ENCODE results near the gene ELMO1.

Gene ELMO1

GRCh38 chr7:37070031-37070430, 378.6 kb downstream of the ELMO1 start:
- Histone ChIP-seq H3K9ac (ENCODE audit: low read length) (no peak overlapping the region), H3K36me3 (ENCODE audit: insufficient read depth, low read length) (no peaks in the 10 kb centered on the region), H3K4me3 (ENCODE audit: low read depth in 1 of 2, low read length in 2 of 2) (no peak overlapping the region), H3K27ac (ENCODE audit: low read depth, low read length) (no peak overlapping the region), H3K4me1 (ENCODE audit: insufficient read depth, low read length) (no peaks in the 10 kb centered on the region), H3K9me3 (ENCODE audit: low read length) (no peaks in the 10 kb centered on the region), H3K27me3 (ENCODE audit: control insufficient read depth in 1 of 2, insufficient read depth in 2 of 2, low read length in 2 of 2) (no peaks in the 10 kb centered on the region)

- no peak overlapping the region for H3K27ac ChIP-seq (ENCODE audit: low read depth, low read length)
- no peaks in the 10 kb centered on the region for H3K36me3 ChIP-seq (ENCODE audit: insufficient read depth, low read length)
- no peak overlapping the region for H3K9ac ChIP-seq (ENCODE audit: low read length)
- H3K4me3 ChIP-seq (ENCODE audit: low read depth in 1 of 2, low read length in 2 of 2): no peak overlapping the region
- H3K9me3 ChIP-seq (ENCODE audit: low read length): no peaks in the 10 kb centered on the region
- no peaks in the 10 kb centered on the region for H3K4me1 ChIP-seq (ENCODE audit: insufficient read depth, low read length)
- H3K27me3 ChIP-seq (ENCODE audit: control insufficient read depth in 1 of 2, insufficient read depth in 2 of 2, low read length in 2 of 2): no peaks in the 10 kb centered on the region
These were observed 379.3 kb downstream of the ELMO1 start for GRCh38 chr7:37069336-37069735.

GRCh38 chr7:37068902-37069301, 379.8 kb downstream of the ELMO1 start:
- no peak overlapping the region for H3K9ac ChIP-seq (ENCODE audit: low read length)
- H3K27ac ChIP-seq (ENCODE audit: low read depth, low read length): no peak overlapping the region
- no peaks in the 10 kb centered on the region for H3K9me3 ChIP-seq (ENCODE audit: low read length)
- H3K4me3 ChIP-seq (ENCODE audit: low read depth in 1 of 2, low read length in 2 of 2): no peak overlapping the region
- no peaks in the 10 kb centered on the region for H3K4me1 ChIP-seq (ENCODE audit: insufficient read depth, low read length)
- H3K27me3 ChIP-seq (ENCODE audit: control insufficient read depth in 1 of 2, insufficient read depth in 2 of 2, low read length in 2 of 2): no peaks in the 10 kb centered on the region
- no peaks in the 10 kb centered on the region for H3K36me3 ChIP-seq (ENCODE audit: insufficient read depth, low read length)

GRCh38 chr7:37068038-37068437, 380.6 kb downstream of the ELMO1 start:
- no peak overlapping the region for H3K27ac ChIP-seq (ENCODE audit: low read depth, low read length)
- no peak overlapping the region for H3K9ac ChIP-seq (ENCODE audit: low read length)
- H3K4me3 ChIP-seq (ENCODE audit: low read depth in 1 of 2, low read length in 2 of 2): no peak overlapping the region
- H3K27me3 ChIP-seq (ENCODE audit: control insufficient read depth in 1 of 2, insufficient read depth in 2 of 2, low read length in 2 of 2): no peaks in the 10 kb centered on the region
- no peaks in the 10 kb centered on the region for H3K9me3 ChIP-seq (ENCODE audit: low read length)
- no peaks in the 10 kb centered on the region for H3K36me3 ChIP-seq (ENCODE audit: insufficient read depth, low read length)
- no peaks in the 10 kb centered on the region for H3K4me1 ChIP-seq (ENCODE audit: insufficient read depth, low read length)

- no peaks in the 10 kb centered on the region for H3K9me3 ChIP-seq (ENCODE audit: low read length)
- no peak overlapping the region for H3K27ac ChIP-seq (ENCODE audit: low read depth, low read length)
- no peaks in the 10 kb centered on the region for H3K27me3 ChIP-seq (ENCODE audit: control insufficient read depth in 1 of 2, insufficient read depth in 2 of 2, low read length in 2 of 2)
- H3K36me3 ChIP-seq (ENCODE audit: insufficient read depth, low read length): no peaks in the 10 kb centered on the region
- H3K9ac ChIP-seq (ENCODE audit: low read length): no peak overlapping the region
- no peak overlapping the region for H3K4me3 ChIP-seq (ENCODE audit: low read depth in 1 of 2, low read length in 2 of 2)
- no peaks in the 10 kb centered on the region for H3K4me1 ChIP-seq (ENCODE audit: insufficient read depth, low read length)
These were observed 382.8 kb downstream of the ELMO1 start for GRCh38 chr7:37065779-37066271.

GRCh38 chr7:37062560-37062859, 386.2 kb downstream of the ELMO1 start:
- Histone ChIP-seq H3K27me3 (ENCODE audit: control insufficient read depth in 1 of 2, insufficient read depth in 2 of 2, low read length in 2 of 2) (no peaks in the 10 kb centered on the region), H3K4me3 (ENCODE audit: low read depth in 1 of 2, low read length in 2 of 2) (no peak overlapping the region), H3K9me3 (ENCODE audit: low read length) (no peaks in the 10 kb centered on the region), H3K36me3 (ENCODE audit: insufficient read depth, low read length) (no peaks in the 10 kb centered on the region), H3K4me1 (ENCODE audit: insufficient read depth, low read length) (no peaks in the 10 kb centered on the region), H3K27ac (ENCODE audit: low read depth, low read length) (no peak overlapping the region), H3K9ac (ENCODE audit: low read length) (no peak overlapping the region)

GRCh38 chr7:37061849-37062559, 386.7 kb downstream of the ELMO1 start:
- H3K4me1 ChIP-seq (ENCODE audit: insufficient read depth, low read length): no peaks in the 10 kb centered on the region
- no peak overlapping the region for H3K9ac ChIP-seq (ENCODE audit: low read length)
- no peak overlapping the region for H3K4me3 ChIP-seq (ENCODE audit: low read depth in 1 of 2, low read length in 2 of 2)
- H3K27me3 ChIP-seq (ENCODE audit: control insufficient read depth in 1 of 2, insufficient read depth in 2 of 2, low read length in 2 of 2): no peaks in the 10 kb centered on the region
- H3K36me3 ChIP-seq (ENCODE audit: insufficient read depth, low read length): no peaks in the 10 kb centered on the region
- H3K27ac ChIP-seq (ENCODE audit: low read depth, low read length): no peak overlapping the region
- no peaks in the 10 kb centered on the region for H3K9me3 ChIP-seq (ENCODE audit: low read length)

- Histone ChIP-seq H3K27ac (ENCODE audit: low read depth, low read length) (no peak overlapping the region), H3K9me3 (ENCODE audit: low read length) (no peaks in the 10 kb centered on the region), H3K4me3 (ENCODE audit: low read depth in 1 of 2, low read length in 2 of 2) (no peak overlapping the region), H3K27me3 (ENCODE audit: control insufficient read depth in 1 of 2, insufficient read depth in 2 of 2, low read length in 2 of 2) (no peaks in the 10 kb centered on the region), H3K36me3 (ENCODE audit: insufficient read depth, low read length) (no peaks in the 10 kb centered on the region), H3K4me1 (ENCODE audit: insufficient read depth, low read length) (no peaks in the 10 kb centered on the region), H3K9ac (ENCODE audit: low read length) (no peak overlapping the region)
These were observed 392.3 kb downstream of the ELMO1 start for GRCh38 chr7:37056234-37056912.

- H3K9ac ChIP-seq (ENCODE audit: low read length): no peak overlapping the region
- H3K27ac ChIP-seq (ENCODE audit: low read depth, low read length): no peak overlapping the region
- no peaks in the 10 kb centered on the region for H3K9me3 ChIP-seq (ENCODE audit: low read length)
- no peaks in the 10 kb centered on the region for H3K27me3 ChIP-seq (ENCODE audit: control insufficient read depth in 1 of 2, insufficient read depth in 2 of 2, low read length in 2 of 2)
- no peak overlapping the region for H3K4me3 ChIP-seq (ENCODE audit: low read depth in 1 of 2, low read length in 2 of 2)
- H3K36me3 ChIP-seq (ENCODE audit: insufficient read depth, low read length): no peaks in the 10 kb centered on the region
- no peaks in the 10 kb centered on the region for H3K4me1 ChIP-seq (ENCODE audit: insufficient read depth, low read length)
These were observed 393.9 kb downstream of the ELMO1 start for GRCh38 chr7:37054624-37055241.

- H3K9ac ChIP-seq (ENCODE audit: low read length): no peak overlapping the region
- no peak overlapping the region for H3K27ac ChIP-seq (ENCODE audit: low read depth, low read length)
- H3K27me3 ChIP-seq (ENCODE audit: control insufficient read depth in 1 of 2, insufficient read depth in 2 of 2, low read length in 2 of 2): no peaks in the 10 kb centered on the region
- no peaks in the 10 kb centered on the region for H3K9me3 ChIP-seq (ENCODE audit: low read length)
- no peaks in the 10 kb centered on the region for H3K4me1 ChIP-seq (ENCODE audit: insufficient read depth, low read length)
- no peak overlapping the region for H3K4me3 ChIP-seq (ENCODE audit: low read depth in 1 of 2, low read length in 2 of 2)
- H3K36me3 ChIP-seq (ENCODE audit: insufficient read depth, low read length): no peaks in the 10 kb centered on the region
These were observed 396.0 kb downstream of the ELMO1 start for GRCh38 chr7:37052705-37053104.

- Histone ChIP-seq H3K27me3 (ENCODE audit: control insufficient read depth in 1 of 2, insufficient read depth in 2 of 2, low read length in 2 of 2) (no peaks in the 10 kb centered on the region), H3K4me3 (ENCODE audit: low read depth in 1 of 2, low read length in 2 of 2) (no peak overlapping the region), H3K4me1 (ENCODE audit: insufficient read depth, low read length) (no peaks in the 10 kb centered on the region), H3K9ac (ENCODE audit: low read length) (no peak overlapping the region), H3K27ac (ENCODE audit: low read depth, low read length) (no peak overlapping the region), H3K36me3 (ENCODE audit: insufficient read depth, low read length) (no peaks in the 10 kb centered on the region), H3K9me3 (ENCODE audit: low read length) (no peaks in the 10 kb centered on the region)
These were observed 397.9 kb downstream of the ELMO1 start for GRCh38 chr7:37050801-37051200.

Measured in muscle layer of colon (tissue), 2 donors.